ENCODE results near the gene MMP17. TPM values are rescaled to one million over a fixed set of nuclear protein-coding genes. Genes with fewer than 3 reads are reported as not detected.
A peak's percentile ranks its signal among the peaks of the same experiment; 100 is the strongest.

Gene MMP17
- total RNA-seq (2014; rRNA removed; shearing (Covaris generic)), result not detected in 2 replicates
- not detected in 2 replicates for total RNA-seq (2022)
- percentile 6 among the genes with signal in this experiment for Bru-seq, nascent RNA
- percentile 6 among the genes with signal in this experiment for BruChase-seq, experiment 1, labeled RNA remaining after a 6-hour chase
- BruChase-seq, experiment 2, labeled RNA remaining after a 2-hour chase, result not detected
- long read RNA-seq, result 0 reads

GRCh38 chr12:131827961-131828534 is at the start of gene MMP17:
TSS of gene MMP17 (plus strand) at chr12:131828393. CDS start at chr12:131828495, 102 bp downstream.
- CTCF ChIA-PET (ENCODE audit: unreplicated experiment), result no interaction called here
- Histone ChIP-seq H3K4me3 (ENCODE audit: low read depth, low read length, poor library complexity, severe bottlenecking) (no peak within 1 kb of the TSS), H3K36me3 (ENCODE audit: insufficient read depth, low read length) (no peaks in the 10 kb centered on the region), H3K79me2 (ENCODE audit: insufficient read depth, low read depth, low read length) (no peaks in the 10 kb centered on the region), H2AFZ (ENCODE audit: low read length) (no peak within 1 kb of the TSS), H3K27ac (ENCODE audit: low read depth, low read length, poor library complexity, severe bottlenecking) (no peak within 1 kb of the TSS), H3K4me2 (ENCODE audit: low read length) (0 out of 2 replicates have a peak within 1 kb of the TSS, but pooled peaks have one; percentile 20), H4K20me1 (ENCODE audit: insufficient read depth, low read length) (no peaks in the 10 kb centered on the region), H3K9me3 (ENCODE audit: low read length) (no peaks in the 10 kb centered on the region), H3K9me2 (ENCODE audit: insufficient read depth, low read length) (no peaks in the 10 kb centered on the region), H3K4me1 (ENCODE audit: insufficient read depth, low read length, poor library complexity, severe bottlenecking) (no peaks in the 10 kb centered on the region)
- POLR2A ChIA-PET, result no interaction called here
- intact Hi-C loops (cut with micrococcal nuclease; ENCODE audit: unreplicated experiment), result no loop called here
- no peak for DNase-seq (ENCODE audit: low spot score)
- no TSS peak for BruUV-seq (replicated peaks)
- TF ChIP-seq, protein P1, sequence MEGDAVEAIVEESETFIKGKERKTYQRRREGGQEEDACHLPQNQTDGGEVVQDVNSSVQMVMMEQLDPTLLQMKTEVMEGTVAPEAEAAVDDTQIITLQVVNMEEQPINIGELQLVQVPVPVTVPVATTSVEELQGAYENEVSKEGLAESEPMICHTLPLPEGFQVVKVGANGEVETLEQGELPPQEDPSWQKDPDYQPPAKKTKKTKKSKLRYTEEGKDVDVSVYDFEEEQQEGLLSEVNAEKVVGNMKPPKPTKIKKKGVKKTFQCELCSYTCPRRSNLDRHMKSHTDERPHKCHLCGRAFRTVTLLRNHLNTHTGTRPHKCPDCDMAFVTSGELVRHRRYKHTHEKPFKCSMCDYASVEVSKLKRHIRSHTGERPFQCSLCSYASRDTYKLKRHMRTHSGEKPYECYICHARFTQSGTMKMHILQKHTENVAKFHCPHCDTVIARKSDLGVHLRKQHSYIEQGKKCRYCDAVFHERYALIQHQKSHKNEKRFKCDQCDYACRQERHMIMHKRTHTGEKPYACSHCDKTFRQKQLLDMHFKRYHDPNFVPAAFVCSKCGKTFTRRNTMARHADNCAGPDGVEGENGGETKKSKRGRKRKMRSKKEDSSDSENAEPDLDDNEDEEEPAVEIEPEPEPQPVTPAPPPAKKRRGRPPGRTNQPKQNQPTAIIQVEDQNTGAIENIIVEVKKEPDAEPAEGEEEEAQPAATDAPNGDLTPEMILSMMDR (conservative IDR thresholded peaks at IDR 0.05; ENCODE audit: low read length), result 0 out of 2 replicates have a peak, but pooled peaks have one; percentile 21
- no peak for TF ChIP-seq EZH2phosphoT487 (IDR thresholded peaks at IDR 0.05; ENCODE audit: borderline replicate concordance, low read depth, low read length)

DNA sequence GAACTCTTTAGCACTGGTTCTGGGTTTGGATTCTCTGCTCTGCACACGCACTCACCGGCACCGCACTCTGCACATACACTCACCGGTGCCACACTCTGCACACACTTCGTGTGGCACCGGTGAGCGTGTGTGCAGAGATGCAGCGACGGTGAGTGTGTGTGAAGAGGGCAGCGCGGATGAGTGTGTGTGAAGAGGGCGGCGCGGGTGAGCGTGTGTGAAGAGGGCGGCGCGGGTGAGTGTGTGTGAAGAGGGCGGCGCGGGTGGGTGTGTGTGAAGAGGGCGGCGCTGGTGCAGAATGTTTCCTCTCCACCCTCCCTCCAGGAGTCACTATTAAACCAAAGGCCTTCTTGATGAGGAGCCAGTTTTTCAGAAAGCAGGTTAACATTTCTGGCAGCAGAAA is 49.2 kb upstream of the MMP17 start:
- BruUV-seq (replicated peaks), result no TSS peak
- intact Hi-C loops (cut with micrococcal nuclease; ENCODE audit: unreplicated experiment), result loop anchor here (10.0 kb wide), 1 partner anchor 904 kb away; the partner anchor contains the start of gene RAN
- Histone ChIP-seq H3K36me3 (ENCODE audit: insufficient read depth, low read length) (peaks cover 80% of the 10 kb centered on the region), H3K27ac (ENCODE audit: low read depth, low read length, poor library complexity, severe bottlenecking) (no peak overlapping the region), H4K20me1 (ENCODE audit: insufficient read depth, low read length) (no peaks in the 10 kb centered on the region), H2AFZ (ENCODE audit: low read length) (no peak overlapping the region), H3K9me3 (ENCODE audit: low read length) (no peaks in the 10 kb centered on the region), H3K9me2 (ENCODE audit: insufficient read depth, low read length) (no peaks in the 10 kb centered on the region), H3K79me2 (ENCODE audit: insufficient read depth, low read depth, low read length) (no peaks in the 10 kb centered on the region), H3K4me2 (ENCODE audit: low read length) (no peak overlapping the region), H3K4me3 (ENCODE audit: low read depth, low read length, poor library complexity, severe bottlenecking) (no peak overlapping the region), H3K4me1 (ENCODE audit: insufficient read depth, low read length, poor library complexity, severe bottlenecking) (peaks cover 26% of the 10 kb centered on the region)
- ChIA-PET CTCF (ENCODE audit: unreplicated experiment) (no interaction called here), POLR2A (no interaction called here)
- DNase-seq (ENCODE audit: low spot score), result no peak
- TF ChIP-seq, protein P1 (conservative IDR thresholded peaks at IDR 0.05; ENCODE audit: low read length), result no peak
- TF ChIP-seq EZH2phosphoT487 (IDR thresholded peaks at IDR 0.05; ENCODE audit: borderline replicate concordance, low read depth, low read length), result no peak

GRCh38 chr12:131782061-131782460 is 46.1 kb upstream of the MMP17 start:
- ChIA-PET POLR2A (interaction anchor here (0.6 kb wide), 1 partner anchor 49 kb away, joined by 4 read pairs; no protein-coding TSS in a partner anchor), CTCF (ENCODE audit: unreplicated experiment) (no interaction called here)
- no peak for TF ChIP-seq EZH2phosphoT487 (IDR thresholded peaks at IDR 0.05; ENCODE audit: borderline replicate concordance, low read depth, low read length)
- TF ChIP-seq, protein P1 (conservative IDR thresholded peaks at IDR 0.05; ENCODE audit: low read length), result no peak
- no peak overlapping the region for H3K4me2 ChIP-seq (ENCODE audit: low read length)
- intact Hi-C loops (cut with micrococcal nuclease; ENCODE audit: unreplicated experiment), result no loop called here
- H3K27ac ChIP-seq (ENCODE audit: low read depth, low read length, poor library complexity, severe bottlenecking), result no peak overlapping the region
- H3K36me3 ChIP-seq (ENCODE audit: insufficient read depth, low read length), result peaks cover 85% of the 10 kb centered on the region
- H3K9me2 ChIP-seq (ENCODE audit: insufficient read depth, low read length), result no peaks in the 10 kb centered on the region
- H2AFZ ChIP-seq (ENCODE audit: low read length), result no peak overlapping the region
- no peak overlapping the region for H3K4me3 ChIP-seq (ENCODE audit: low read depth, low read length, poor library complexity, severe bottlenecking)
- no peaks in the 10 kb centered on the region for H3K79me2 ChIP-seq (ENCODE audit: insufficient read depth, low read depth, low read length)
- no peaks in the 10 kb centered on the region for H4K20me1 ChIP-seq (ENCODE audit: insufficient read depth, low read length)
- no TSS peak for BruUV-seq (replicated peaks)
- no peaks in the 10 kb centered on the region for H3K4me1 ChIP-seq (ENCODE audit: insufficient read depth, low read length, poor library complexity, severe bottlenecking)
- no peak for DNase-seq (ENCODE audit: low spot score)
- no peaks in the 10 kb centered on the region for H3K9me3 ChIP-seq (ENCODE audit: low read length)

All from OCI-LY7 (cell line).